Activated CD8-positive, alpha-beta memory T cell treated with anti-CD3 and anti-CD28 coated beads, Interleukin-2, amount 50 U/mL, for 4 hours (primary cell): ENCODE data around the gene BNIPL.

Experiments used
- DNase-seq: peaks from one replicate; pipeline ENCODE4 v3.0.0-alpha.2; 2020

Gene BNIPL

GRCh38 chr1:151036356-151036755 lies at the start of gene BNIPL:
Gene BNIPL (plus strand): TSS chr1:151036586. CDS start chr1:151036726, 140 bp downstream.
- DNase-seq: no peak

GRCh38 chr1:150987924-150988323 lies 48.5 kb upstream of the BNIPL start:
- no peak for DNase-seq

- no peak for DNase-seq
Observed at GRCh38 chr1:150992626-150993025, 43.8 kb upstream of the BNIPL start.

DNA sequence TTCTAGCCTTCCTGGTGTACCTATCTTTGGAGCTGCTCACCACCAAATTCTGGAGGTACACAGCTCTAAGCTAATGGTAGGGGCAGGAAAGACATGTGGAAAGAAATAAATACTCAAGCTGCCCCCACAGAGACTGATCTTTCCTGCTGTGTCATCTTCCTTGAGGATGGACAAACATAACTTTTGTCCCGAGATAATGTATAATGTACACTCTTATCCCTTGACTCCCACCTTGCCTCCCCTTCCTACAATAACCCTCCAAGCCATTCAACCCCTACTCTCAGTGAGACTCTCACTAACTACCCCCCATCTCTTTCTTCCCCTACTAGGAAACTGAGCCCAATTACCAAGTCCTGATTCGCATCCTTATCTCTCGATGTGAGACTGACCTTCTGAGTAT lies 42.1 kb upstream of the BNIPL start:
- DNase-seq: no peak

DNA sequence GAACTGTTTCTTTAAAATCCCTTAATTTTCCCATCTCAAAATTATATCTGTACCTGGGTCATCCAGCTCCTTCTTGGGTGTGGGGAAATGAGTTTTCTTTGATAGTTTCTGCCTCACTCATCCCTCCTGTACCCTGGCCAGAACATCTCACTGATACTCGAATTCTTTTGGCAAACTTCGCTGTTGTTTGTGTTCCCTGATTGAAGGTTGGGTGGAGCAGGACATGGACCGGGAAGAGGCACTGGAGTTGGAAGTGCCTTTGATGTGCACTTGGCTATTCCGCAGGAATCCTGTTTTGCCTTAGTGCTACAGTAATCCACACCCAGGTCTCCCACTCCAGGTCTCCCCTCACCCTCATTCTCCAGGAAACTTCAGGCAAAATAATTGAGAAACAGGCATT lies 40.9 kb upstream of the BNIPL start:
- DNase-seq: no peak

DNA sequence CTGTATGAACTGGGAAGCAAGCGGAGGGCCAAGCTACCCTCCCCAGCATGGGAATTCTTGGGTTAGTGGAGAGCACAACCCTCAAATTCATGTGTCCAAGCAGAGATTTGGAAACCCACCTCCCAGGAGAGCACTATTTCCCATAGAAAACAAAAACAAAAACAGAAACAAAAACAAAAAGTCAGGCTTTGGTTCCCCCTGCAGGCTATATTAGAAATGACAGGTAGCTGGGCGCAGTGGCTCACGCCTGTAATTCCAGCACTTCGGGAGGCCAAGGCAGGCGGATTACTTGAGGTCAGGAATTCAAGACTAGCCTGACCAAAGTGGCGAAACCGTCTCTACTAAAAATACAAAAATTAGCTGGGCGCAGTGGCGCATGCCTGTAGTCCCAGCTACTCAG lies 40.5 kb upstream of the BNIPL start:
- DNase-seq: peak; percentile 26

DNA sequence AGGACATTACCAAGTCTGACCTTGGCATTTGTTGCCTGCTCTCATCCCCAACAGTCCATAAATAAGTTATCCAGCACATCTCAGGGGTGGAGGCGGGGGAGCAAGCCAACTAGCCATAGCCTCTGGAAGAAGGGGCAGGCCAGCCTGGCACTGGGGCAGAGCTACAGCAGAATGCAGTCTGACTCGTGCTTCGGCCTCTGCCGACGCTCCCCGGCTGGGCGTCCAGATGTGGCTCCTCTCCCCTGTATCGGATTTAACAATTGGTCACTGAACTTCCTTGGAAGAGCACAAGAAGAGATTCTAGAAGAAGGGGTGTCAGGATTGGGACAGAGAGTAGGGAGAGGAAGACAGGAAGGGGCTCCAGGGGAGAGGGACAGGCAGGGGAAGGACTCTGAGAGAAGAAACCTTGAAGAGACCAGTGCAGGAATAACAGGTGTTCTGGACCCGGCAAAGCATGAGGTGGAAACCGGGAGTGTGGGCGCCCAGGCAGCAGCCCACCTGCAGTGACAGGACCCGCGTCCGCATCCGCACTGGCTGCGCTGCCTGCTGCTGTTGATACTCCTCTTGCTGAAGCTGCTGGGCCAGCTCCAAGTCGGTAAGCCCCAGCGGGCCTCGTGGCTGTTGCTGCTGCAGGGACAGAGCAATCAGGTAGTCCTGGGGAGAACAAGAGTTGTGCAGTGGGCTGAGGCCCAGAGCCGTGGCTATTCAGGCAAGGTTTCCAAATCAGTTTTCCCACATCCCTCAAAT lies 39.1 kb upstream of the BNIPL start:
- DNase-seq: no peak

- no peak for DNase-seq
Observed at GRCh38 chr1:150997949-150998348, 38.4 kb upstream of the BNIPL start.

DNA sequence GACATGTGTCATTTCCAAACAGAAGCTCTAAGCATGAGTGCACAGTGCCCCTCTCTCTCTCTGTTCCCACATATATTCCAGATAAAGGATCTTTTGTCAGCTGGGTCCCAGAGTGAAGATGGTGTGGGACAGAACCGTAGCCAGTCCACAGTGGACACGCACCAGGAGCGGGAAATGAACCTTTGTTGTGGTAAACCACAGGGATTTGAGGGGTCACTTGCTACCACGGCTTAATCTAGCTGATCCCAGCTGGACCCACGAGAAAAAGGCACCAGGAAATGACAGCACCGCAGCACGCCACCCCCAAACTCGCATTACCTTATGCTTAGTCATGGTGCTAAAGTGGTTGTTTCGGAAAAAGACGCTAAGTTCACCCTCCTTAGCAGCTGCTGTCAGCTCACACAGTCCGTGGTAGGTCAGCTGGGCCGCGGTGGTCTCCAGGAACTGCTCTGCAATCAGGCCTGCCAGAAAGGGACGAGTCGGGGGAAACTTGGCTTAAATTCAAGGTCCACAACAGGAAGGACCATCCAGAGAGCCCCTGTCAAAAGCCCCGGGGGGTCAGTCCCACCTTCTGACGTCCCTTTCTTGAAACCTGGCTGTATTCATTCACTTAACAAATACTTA lies 37.2 kb upstream of the BNIPL start:
- DNase-seq: no peak

- no peak for DNase-seq
Observed at GRCh38 chr1:150999926-151000325, 36.5 kb upstream of the BNIPL start.

DNA sequence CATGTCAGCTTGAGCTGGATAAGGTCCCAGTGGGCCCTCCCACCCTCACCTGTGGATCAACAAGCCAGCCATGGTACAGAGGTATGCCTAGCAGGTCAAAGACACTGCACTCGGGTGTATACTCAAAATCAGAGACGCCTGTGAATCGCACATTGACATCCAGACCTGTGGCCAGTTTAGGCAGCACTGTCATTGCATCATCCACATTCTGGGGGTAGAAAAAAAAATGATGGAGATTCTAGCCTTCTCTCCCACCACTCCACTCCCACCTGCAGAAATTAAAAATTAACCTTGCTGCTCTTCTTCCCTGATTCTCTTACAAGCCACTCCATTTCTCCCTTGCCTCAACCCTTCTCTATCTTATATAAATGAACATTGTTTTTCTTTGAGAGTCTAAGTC lies 36.0 kb upstream of the BNIPL start:
- no peak for DNase-seq

DNA sequence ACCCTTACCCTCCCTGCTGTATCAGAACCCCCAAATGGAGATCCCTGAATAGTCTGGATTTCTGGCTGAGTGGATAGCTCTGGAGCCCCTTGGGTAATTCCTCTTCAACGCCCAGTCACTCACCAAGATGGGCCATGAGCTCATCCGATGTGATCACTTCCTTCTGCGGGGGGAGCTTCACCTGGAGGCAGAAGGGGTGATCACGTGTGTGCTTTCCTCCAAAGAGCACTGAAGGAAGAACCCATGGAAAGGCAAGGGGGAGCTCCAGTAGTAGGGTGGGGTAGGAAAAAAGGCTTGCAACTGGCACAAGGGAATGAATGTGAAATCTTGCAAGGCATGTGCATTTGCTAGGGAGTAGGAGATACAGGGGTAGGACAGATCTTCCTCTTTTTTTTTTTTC lies 34.8 kb upstream of the BNIPL start:
- DNase-seq: no peak

GRCh38 chr1:151002051-151002450 lies 34.3 kb upstream of the BNIPL start:
- no peak for DNase-seq

DNA sequence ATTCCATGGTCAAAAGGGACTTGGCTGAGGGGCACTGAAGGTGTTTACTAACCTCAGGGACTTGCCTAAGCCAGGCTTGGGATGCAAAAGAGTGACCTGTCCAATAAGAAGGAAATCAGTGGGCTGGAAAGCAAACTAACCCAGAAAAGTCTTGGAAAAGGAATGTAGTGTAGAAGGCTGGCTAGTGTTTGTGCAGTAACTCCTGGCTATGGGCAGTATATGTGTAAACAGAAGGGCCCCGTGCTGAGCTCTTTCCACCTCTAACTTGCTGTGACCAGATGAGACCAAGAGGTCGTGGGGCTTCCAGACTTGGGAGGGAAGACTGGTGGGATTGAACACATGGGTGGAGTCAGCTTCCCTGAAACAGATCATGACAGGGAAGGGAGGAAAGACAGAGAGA lies 33.8 kb upstream of the BNIPL start:
- DNase-seq: no peak

GRCh38 chr1:151003180-151003579 lies 33.2 kb upstream of the BNIPL start:
- DNase-seq: no peak

DNA sequence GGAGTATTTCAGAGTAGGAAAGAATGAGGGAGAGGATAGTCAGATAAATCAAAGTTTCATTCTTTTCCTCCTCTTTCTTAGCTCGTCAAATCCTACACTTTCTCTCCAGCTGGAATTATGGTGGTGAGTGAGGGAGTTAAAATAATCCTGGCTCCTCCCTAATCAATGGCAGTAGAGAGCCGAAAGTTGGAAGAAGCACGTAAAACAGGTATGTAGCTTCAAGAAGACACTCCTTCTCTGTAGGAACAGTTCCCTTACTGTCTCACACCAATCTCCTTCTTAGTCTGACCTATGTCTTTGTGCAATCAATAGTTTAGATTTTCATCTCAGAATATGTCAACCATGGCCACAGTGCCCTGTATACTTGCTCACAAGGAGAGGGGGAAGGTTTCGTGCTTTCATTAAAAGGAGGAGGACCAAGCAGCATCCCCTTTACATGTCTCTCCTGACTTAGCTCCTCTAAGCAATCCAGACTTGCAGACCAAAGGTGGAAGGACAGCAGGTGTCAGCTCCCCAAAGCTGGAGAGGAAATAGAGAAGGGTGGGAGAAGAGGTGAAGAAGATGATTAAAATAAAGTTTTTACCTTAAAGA lies 30.6 kb upstream of the BNIPL start:
- DNase-seq: no peak

DNA sequence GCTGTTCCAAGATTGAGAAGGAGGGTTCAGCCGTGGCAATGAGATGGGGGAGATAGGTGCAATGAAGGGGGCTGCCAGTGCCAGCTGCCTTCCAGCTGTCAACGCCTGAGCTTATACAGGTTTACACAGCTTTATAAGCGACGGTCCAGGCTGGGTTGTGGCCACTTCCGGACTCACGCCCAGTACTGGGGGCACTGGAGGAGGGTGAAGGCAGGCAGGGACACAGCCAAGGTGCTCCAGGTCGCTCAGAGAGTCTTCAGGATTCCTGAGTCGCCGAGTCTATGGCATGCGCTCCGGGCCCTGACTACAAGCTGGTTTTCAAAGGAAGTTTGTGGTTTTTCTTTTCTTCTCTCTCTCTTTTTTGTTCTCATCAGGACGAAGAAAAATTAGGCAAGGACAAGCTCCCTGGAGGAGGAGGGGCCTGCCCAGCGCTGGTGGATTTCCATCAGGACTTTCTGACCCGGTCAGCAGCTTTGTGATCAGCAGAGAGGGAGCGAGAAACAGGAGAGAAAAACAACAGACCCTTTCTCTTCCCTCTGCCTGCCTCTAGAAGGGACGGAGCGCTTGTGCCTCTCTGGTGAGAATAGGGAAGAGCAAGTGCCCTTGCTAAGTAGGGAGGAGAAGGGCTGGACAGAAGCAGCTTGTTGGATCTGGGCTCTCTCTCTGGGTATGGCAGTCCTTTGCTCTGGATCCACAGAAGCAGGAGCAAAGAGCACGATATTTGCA lies 29.9 kb upstream of the BNIPL start, which contains the start of gene MINDY1:
TSS of gene MINDY1 (minus strand) at position 576 of the 726 bp plus-strand sequence. CDS start 4,285 bp downstream, outside the sequence.
- no peak for DNase-seq

DNA sequence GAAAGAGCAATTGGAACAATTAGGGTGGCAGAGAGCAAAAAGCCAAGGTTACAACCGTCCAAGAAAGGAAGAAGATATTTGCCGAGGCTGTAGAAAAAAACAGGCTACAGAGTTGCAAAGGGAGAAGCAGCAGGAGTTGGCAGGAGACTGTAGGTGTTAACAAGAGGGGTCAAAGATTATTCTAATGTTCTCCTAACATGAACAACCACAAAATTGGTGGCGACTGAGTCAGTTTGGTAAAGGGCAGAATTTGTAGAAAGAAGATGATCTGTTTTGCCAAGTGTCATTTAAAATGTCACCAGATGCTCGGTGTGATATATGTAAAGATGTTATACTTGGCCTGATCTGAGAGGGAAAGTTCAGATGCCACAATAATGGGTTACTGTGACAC lies 28.5 kb upstream of the BNIPL start:
- no peak for DNase-seq

DNA sequence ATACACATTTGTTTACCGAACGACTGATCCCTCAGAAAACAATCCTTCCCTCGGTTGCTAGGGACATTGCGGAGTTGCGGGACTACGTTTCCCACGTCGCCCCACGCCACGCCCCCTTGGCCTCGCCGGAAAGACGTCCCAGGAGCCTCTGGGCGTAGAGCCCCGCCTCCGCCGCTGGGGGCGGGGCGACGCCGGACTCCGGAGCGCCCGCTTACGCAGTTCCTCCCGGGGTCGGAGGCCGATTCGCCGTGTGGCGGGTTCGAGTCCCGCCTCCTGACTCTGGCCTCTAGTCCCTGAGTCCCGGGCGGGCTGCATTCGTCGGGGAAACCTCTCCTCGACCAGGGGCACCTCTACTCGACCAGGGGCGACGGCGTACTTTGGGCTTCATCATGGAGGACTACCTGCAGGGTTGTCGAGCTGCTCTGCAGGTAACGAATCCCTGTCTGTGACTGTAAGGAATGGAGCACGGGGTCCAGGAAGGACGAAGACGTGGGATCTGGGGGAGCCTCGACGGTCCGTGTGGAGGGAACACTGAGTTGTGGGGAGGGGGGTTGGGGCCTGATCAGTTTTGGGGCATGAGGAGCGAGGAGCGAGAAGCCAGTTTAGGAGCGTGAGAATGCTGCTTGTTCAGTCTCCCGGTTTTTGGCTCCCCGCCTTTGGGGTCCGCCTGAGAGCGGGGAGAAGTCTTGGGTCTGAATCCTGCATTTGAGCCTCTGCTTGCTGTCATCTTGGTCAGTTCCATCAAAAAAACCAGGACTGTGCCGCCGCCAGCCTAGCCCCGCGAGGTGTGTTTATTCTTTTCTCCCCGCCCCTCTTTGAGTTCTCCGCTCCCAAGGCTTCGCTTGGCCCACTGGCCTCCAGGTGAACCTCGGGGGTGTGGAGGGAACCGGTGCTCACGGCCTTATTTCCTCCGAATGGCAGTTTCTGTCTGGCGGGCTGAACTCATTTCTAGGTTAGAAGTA lies 27.9 kb upstream of the BNIPL start, which contains the start of gene PRUNE1:
TSS of gene PRUNE1 (plus strand) at position 206 of the 962 bp plus-strand sequence. CDS start at position 390, 184 bp downstream.
- DNase-seq: peak; percentile 97

GRCh38 chr1:151009206-151009587 lies 27.2 kb upstream of the BNIPL start:
- no peak for DNase-seq

GRCh38 chr1:151009674-151010345 lies 26.6 kb upstream of the BNIPL start:
- no peak for DNase-seq

GRCh38 chr1:151010346-151010726 lies 26.1 kb upstream of the BNIPL start:
- DNase-seq: no peak
